Measurements from ENCODE around the gene TMED5.

- TF ChIP-seq CTCF (conservative IDR thresholded peaks at IDR 0.05; ENCODE audit: low read depth in 2 of 2), result no peak
- no peak for TF ChIP-seq NANOG (IDR thresholded peaks at IDR 0.05; ENCODE audit: borderline replicate concordance)
These were observed 2.2 kb downstream of the TMED5 start for GRCh38 chr1:93177991-93178390.
